Activated CD4-positive, alpha-beta T cell treated with anti-CD3 and anti-CD28 coated beads, Interleukin-2, amount 10 ng/mL, durations not matched to agents 24 days and 14 days (primary cell): ENCODE data around the gene UNC13B. TPM values are rescaled to one million over a fixed set of nuclear protein-coding genes. Genes with fewer than 3 reads are reported as not detected.

Source experiments
- DNase-seq: peaks from one replicate; pipeline ENCODE4 v3.0.0; 2022
- H3K27ac Mint-ChIP-seq: one replicate; pipeline ENCODE4 v1.8.0; 2022; ENCODE audit warnings: mild to moderate bottlenecking, mixed read lengths
- H3K27me3 Mint-ChIP-seq: one replicate; pipeline ENCODE4 v1.8.0; 2022; ENCODE audit warnings: mixed read lengths
- H3K36me3 Mint-ChIP-seq: one replicate; pipeline ENCODE4 v1.8.0; 2022; ENCODE audit warnings: low read depth, mild to moderate bottlenecking, mixed read lengths
- H3K4me1 Mint-ChIP-seq: one replicate; pipeline ENCODE4 v1.8.0; 2021; ENCODE audit warnings: mixed read lengths
- H3K4me3 Mint-ChIP-seq: one replicate; pipeline ENCODE4 v1.8.0; 2022; ENCODE audit warnings: mild to moderate bottlenecking, moderate library complexity, mixed read lengths
- H3K9me3 Mint-ChIP-seq: one replicate; pipeline ENCODE4 v1.8.0; 2021; ENCODE audit warnings: mixed read lengths
- intact Hi-C: fragments of 100-400 bp; cut with micrococcal nuclease; formaldehyde crosslinking; loops from one replicate; pipeline ENCODE4 v1.15.1; 2023
- total RNA-seq: library from RNA; stranded (reverse); gene quantifications from 2 replicates; pipeline ENCODE4 v1.2.3, GENCODE V29; 2022

UNC13B gene
- total RNA-seq, 1 donor from 2014 or later = 0.51 TPM

- H3K27ac Mint-ChIP-seq = no peak overlapping the region
- no peak overlapping the region for H3K4me3 Mint-ChIP-seq
- H3K4me1 Mint-ChIP-seq = no peaks in the 10 kb centered on the region
- H3K36me3 Mint-ChIP-seq = no peaks in the 10 kb centered on the region
- intact Hi-C loops = no loop called here
- no peak for DNase-seq
- H3K9me3 Mint-ChIP-seq = no peaks in the 10 kb centered on the region
- peaks cover 27% of the 10 kb centered on the region for H3K27me3 Mint-ChIP-seq
Measured at GRCh38 chr9:35416098-35416427, 254.3 kb downstream of the UNC13B start.

- no peaks in the 10 kb centered on the region for H3K4me1 Mint-ChIP-seq
Measured at GRCh38 chr9:35422346-35422745, 260.5 kb downstream of the UNC13B start.

GRCh38 chr9:35422753-35423152, 260.9 kb downstream of the UNC13B start:
- no peaks in the 10 kb centered on the region for H3K36me3 Mint-ChIP-seq

More at GRCh38 chr9:35422346-35422745, 260.5 kb downstream of the UNC13B start:
- intact Hi-C loops = no loop called here
- H3K36me3 Mint-ChIP-seq = no peaks in the 10 kb centered on the region
- no peak for DNase-seq
- no peaks in the 10 kb centered on the region for H3K9me3 Mint-ChIP-seq
- H3K27me3 Mint-ChIP-seq = peaks cover 42% of the 10 kb centered on the region
- H3K27ac Mint-ChIP-seq = no peak overlapping the region
- H3K4me3 Mint-ChIP-seq = no peak overlapping the region

GRCh38 chr9:35423499-35423898, 261.7 kb downstream of the UNC13B start:
- no peak overlapping the region for H3K4me3 Mint-ChIP-seq
- intact Hi-C loops = no loop called here
- no peak overlapping the region for H3K27ac Mint-ChIP-seq
- peaks cover 45% of the 10 kb centered on the region for H3K27me3 Mint-ChIP-seq
- no peaks in the 10 kb centered on the region for H3K9me3 Mint-ChIP-seq
- H3K36me3 Mint-ChIP-seq = no peaks in the 10 kb centered on the region
- H3K4me1 Mint-ChIP-seq = no peaks in the 10 kb centered on the region
- DNase-seq = no peak

More at GRCh38 chr9:35422753-35423152, 260.9 kb downstream of the UNC13B start:
- Mint-ChIP-seq H3K27me3 (peaks cover 42% of the 10 kb centered on the region), H3K27ac (no peak overlapping the region), H3K4me1 (no peaks in the 10 kb centered on the region), H3K4me3 (no peak overlapping the region), H3K9me3 (no peaks in the 10 kb centered on the region)
- intact Hi-C loops = no loop called here
- DNase-seq = no peak

- Mint-ChIP-seq H3K4me3 (no peak overlapping the region), H3K4me1 (no peaks in the 10 kb centered on the region), H3K36me3 (no peaks in the 10 kb centered on the region), H3K27me3 (peaks cover 46% of the 10 kb centered on the region), H3K9me3 (no peaks in the 10 kb centered on the region), H3K27ac (no peak overlapping the region)
- DNase-seq = no peak
- intact Hi-C loops = no loop called here
Measured at GRCh38 chr9:35424356-35425352, 262.8 kb downstream of the UNC13B start.

- H3K27ac Mint-ChIP-seq = no peak overlapping the region
- H3K9me3 Mint-ChIP-seq = no peaks in the 10 kb centered on the region
- no peak overlapping the region for H3K4me3 Mint-ChIP-seq
- no peaks in the 10 kb centered on the region for H3K36me3 Mint-ChIP-seq
- intact Hi-C loops = no loop called here
- peaks cover 45% of the 10 kb centered on the region for H3K27me3 Mint-ChIP-seq
- H3K4me1 Mint-ChIP-seq = no peaks in the 10 kb centered on the region
- DNase-seq = no peak
Measured at GRCh38 chr9:35426627-35427026, 264.8 kb downstream of the UNC13B start.

- Mint-ChIP-seq H3K4me1 (no peaks in the 10 kb centered on the region), H3K9me3 (no peaks in the 10 kb centered on the region), H3K36me3 (no peaks in the 10 kb centered on the region), H3K27me3 (peaks cover 45% of the 10 kb centered on the region), H3K27ac (no peak overlapping the region), H3K4me3 (no peak overlapping the region)
- intact Hi-C loops = no loop called here
- no peak for DNase-seq
Measured at GRCh38 chr9:35431467-35431866, 269.7 kb downstream of the UNC13B start.

GRCh38 chr9:35432076-35432475, 270.3 kb downstream of the UNC13B start:
- intact Hi-C loops = no loop called here
- no peak overlapping the region for H3K4me3 Mint-ChIP-seq

GRCh38 chr9:35436933-35437332, 275.1 kb downstream of the UNC13B start:
- no peaks in the 10 kb centered on the region for H3K4me1 Mint-ChIP-seq
- H3K4me3 Mint-ChIP-seq = no peak overlapping the region
- no peak for DNase-seq
- H3K9me3 Mint-ChIP-seq = no peaks in the 10 kb centered on the region
- peaks cover 16% of the 10 kb centered on the region for H3K27me3 Mint-ChIP-seq
- H3K27ac Mint-ChIP-seq = no peak overlapping the region
- intact Hi-C loops = no loop called here
- no peaks in the 10 kb centered on the region for H3K36me3 Mint-ChIP-seq

More at GRCh38 chr9:35432076-35432475, 270.3 kb downstream of the UNC13B start:
- DNase-seq = no peak
- Mint-ChIP-seq H3K36me3 (no peaks in the 10 kb centered on the region), H3K4me1 (no peaks in the 10 kb centered on the region), H3K27ac (no peak overlapping the region), H3K9me3 (no peaks in the 10 kb centered on the region), H3K27me3 (peaks cover 40% of the 10 kb centered on the region)

GRCh38 chr9:35446012-35446411, 284.2 kb downstream of the UNC13B start:
- DNase-seq = no peak
- Mint-ChIP-seq H3K4me3 (no peak overlapping the region), H3K4me1 (no peaks in the 10 kb centered on the region), H3K27me3 (peaks cover 29% of the 10 kb centered on the region), H3K36me3 (no peaks in the 10 kb centered on the region), H3K27ac (no peak overlapping the region), H3K9me3 (no peaks in the 10 kb centered on the region)
- intact Hi-C loops = no loop called here

- intact Hi-C loops = no loop called here
- H3K4me1 Mint-ChIP-seq = no peaks in the 10 kb centered on the region
- peaks cover 32% of the 10 kb centered on the region for H3K27me3 Mint-ChIP-seq
- H3K36me3 Mint-ChIP-seq = no peaks in the 10 kb centered on the region
- no peaks in the 10 kb centered on the region for H3K9me3 Mint-ChIP-seq
- H3K4me3 Mint-ChIP-seq = no peak overlapping the region
- no peak for DNase-seq
- H3K27ac Mint-ChIP-seq = no peak overlapping the region
Measured at GRCh38 chr9:35448496-35448895, 286.7 kb downstream of the UNC13B start.

GRCh38 chr9:35452481-35452880, 290.7 kb downstream of the UNC13B start:
- intact Hi-C loops = no loop called here
- H3K9me3 Mint-ChIP-seq = peaks cover 8% of the 10 kb centered on the region
- no peaks in the 10 kb centered on the region for H3K4me1 Mint-ChIP-seq
- H3K27me3 Mint-ChIP-seq = peaks cover 23% of the 10 kb centered on the region
- no peak overlapping the region for H3K4me3 Mint-ChIP-seq
- no peaks in the 10 kb centered on the region for H3K36me3 Mint-ChIP-seq
- no peak for DNase-seq
- no peak overlapping the region for H3K27ac Mint-ChIP-seq

- Mint-ChIP-seq H3K4me3 (no peak overlapping the region), H3K9me3 (peaks cover 13% of the 10 kb centered on the region)
Measured at GRCh38 chr9:35453786-35454185, 292.0 kb downstream of the UNC13B start.

More at GRCh38 chr9:35453786-35454185, 292.0 kb downstream of the UNC13B start:
- H3K36me3 Mint-ChIP-seq = no peaks in the 10 kb centered on the region
- intact Hi-C loops = no loop called here
- no peaks in the 10 kb centered on the region for H3K4me1 Mint-ChIP-seq
- H3K27me3 Mint-ChIP-seq = peaks cover 18% of the 10 kb centered on the region
- H3K27ac Mint-ChIP-seq = no peak overlapping the region
- no peak for DNase-seq
